Upper lobe of left lung (tissue), 4 donors: ENCODE data around the gene CRHR2.

Source experiments
- CTCF ChIP-seq, 6 experiments: fragments of 450-650 bp in 4 of 6; fragments of 200-600 bp in 2 of 6; sonication (generic) in 2 of 6; IDR thresholded peaks; one replicate each; pipeline ENCODE4 v1.5.1; 2016 to 2019; ENCODE audit warnings: antibody characterized with exemption in 6 of 6
- EP300 ChIP-seq, 4 donors: sonication (generic); formaldehyde crosslinking; IDR thresholded peaks; one replicate each; pipeline ENCODE4 v1.5.1; 2017; ENCODE audit warnings: antibody characterized with exemption in 4 of 4, control low read depth in 2 of 4
- POLR2A ChIP-seq, 4 donors: fragments of 450-650 bp; IDR thresholded peaks; one replicate each; pipeline ENCODE4 v1.5.1; 2016 to 2017; ENCODE audit warnings: antibody characterized with exemption in 4 of 4, mild to moderate bottlenecking in 2 of 4
- POLR2AphosphoS5 ChIP-seq, 2 donors: sonication (generic); formaldehyde crosslinking; IDR thresholded peaks; one replicate each; pipeline ENCODE4 v1.5.1; 2017; ENCODE audit warnings: antibody characterized with exemption in 2 of 2

- TF ChIP-seq POLR2A (IDR thresholded peaks at IDR 0.05) (no peak), CTCF (IDR thresholded peaks at IDR 0.05) (no peak), EP300 (IDR thresholded peaks at IDR 0.05) (no peak), POLR2AphosphoS5 (IDR thresholded peaks at IDR 0.05) (no peak)
Measured at GRCh38 chr7:30681331-30681797, 892 bp downstream of the CRHR2 start.
